IPS-18c (cell line): ENCODE measurements around the gene FOCAD.

Source experiments
- H3K4me3 ChIP-seq: 2 replicates; pipeline ENCODE4 v1.7.0; 2013; ENCODE audit warnings: low read depth, mild to moderate bottlenecking, low read length, moderate library complexity; ENCODE audit not compliant: insufficient read depth
- H3K9me3 ChIP-seq: one replicate; pipeline ENCODE4 v1.6.1; 2013; ENCODE audit warnings: mild to moderate bottlenecking, low read length, moderate library complexity; ENCODE audit not compliant: control insufficient read depth, insufficient read depth

The FOCAD gene

GRCh38 chr9:20760246-20760891 lies 76.3 kb downstream of the FOCAD start:
- no peak overlapping the region for H3K4me3 ChIP-seq
- no peaks in the 10 kb centered on the region for H3K9me3 ChIP-seq

GRCh38 chr9:20770947-20771346 lies 86.9 kb downstream of the FOCAD start:
- Histone ChIP-seq H3K9me3 (no peaks in the 10 kb centered on the region), H3K4me3 (no peak overlapping the region)

- no peaks in the 10 kb centered on the region for H3K9me3 ChIP-seq
- no peak overlapping the region for H3K4me3 ChIP-seq
These were observed 87.7 kb downstream of the FOCAD start for GRCh38 chr9:20771729-20772128.

GRCh38 chr9:20775683-20776082 lies 91.6 kb downstream of the FOCAD start:
- Histone ChIP-seq H3K4me3 (no peak overlapping the region), H3K9me3 (no peaks in the 10 kb centered on the region)

- Histone ChIP-seq H3K4me3 (no peak overlapping the region), H3K9me3 (no peaks in the 10 kb centered on the region)
These were observed 97.0 kb downstream of the FOCAD start for GRCh38 chr9:20781092-20781491.

GRCh38 chr9:20782289-20782688 lies 98.2 kb downstream of the FOCAD start:
- no peak overlapping the region for H3K4me3 ChIP-seq
- no peaks in the 10 kb centered on the region for H3K9me3 ChIP-seq

- Histone ChIP-seq H3K4me3 (no peak overlapping the region), H3K9me3 (no peaks in the 10 kb centered on the region)
These were observed 99.3 kb downstream of the FOCAD start for GRCh38 chr9:20783057-20784038.

GRCh38 chr9:20784196-20784595 lies 100.1 kb downstream of the FOCAD start:
- Histone ChIP-seq H3K9me3 (no peaks in the 10 kb centered on the region), H3K4me3 (no peak overlapping the region)

- Histone ChIP-seq H3K9me3 (no peaks in the 10 kb centered on the region), H3K4me3 (no peak overlapping the region)
These were observed 102.7 kb downstream of the FOCAD start for GRCh38 chr9:20786807-20787206.

- no peaks in the 10 kb centered on the region for H3K9me3 ChIP-seq
- H3K4me3 ChIP-seq = no peak overlapping the region
These were observed 104.7 kb downstream of the FOCAD start for GRCh38 chr9:20788526-20789451.

GRCh38 chr9:20790721-20791120 lies 106.7 kb downstream of the FOCAD start:
- Histone ChIP-seq H3K4me3 (no peak overlapping the region), H3K9me3 (no peaks in the 10 kb centered on the region)

- Histone ChIP-seq H3K4me3 (no peak overlapping the region), H3K9me3 (no peaks in the 10 kb centered on the region)
These were observed 107.6 kb downstream of the FOCAD start for GRCh38 chr9:20791682-20792081.

- H3K9me3 ChIP-seq = no peaks in the 10 kb centered on the region
These were observed 120.6 kb downstream of the FOCAD start for GRCh38 chr9:20804489-20805250.

GRCh38 chr9:20805766-20806165 lies 121.7 kb downstream of the FOCAD start:
- H3K9me3 ChIP-seq = no peaks in the 10 kb centered on the region

More at GRCh38 chr9:20804489-20805250, 120.6 kb downstream of the FOCAD start:
- no peak overlapping the region for H3K4me3 ChIP-seq

GRCh38 chr9:20808002-20808401 lies 123.9 kb downstream of the FOCAD start:
- Histone ChIP-seq H3K4me3 (no peak overlapping the region), H3K9me3 (no peaks in the 10 kb centered on the region)

More at GRCh38 chr9:20805766-20806165, 121.7 kb downstream of the FOCAD start:
- no peak overlapping the region for H3K4me3 ChIP-seq

- Histone ChIP-seq H3K9me3 (no peaks in the 10 kb centered on the region), H3K4me3 (no peak overlapping the region)
These were observed 127.8 kb downstream of the FOCAD start for GRCh38 chr9:20811872-20812271.
